GM23338 (cell line): Measurements from ENCODE around the gene SPTBN4. TPM values are rescaled to one million over a fixed set of nuclear protein-coding genes. Genes with fewer than 3 reads are reported as not detected.

ENCODE experiments used
- ATAC-seq: fragments of 200-7000 bp; cut with Tn5 transposase; 3 replicates; pipeline ENCODE4 v1.9.1; 2020
- DNase-seq: peaks from one replicate; pipeline ENCODE4 v3.0.0-alpha.2; 2015; ENCODE audit warnings: low spot score
- H2AFZ ChIP-seq: fragments of 200-600 bp; sonication (generic); 2 replicates; pipeline ENCODE4 v1.8.0; 2016; ENCODE audit warnings: antibody characterized with exemption, mild to moderate bottlenecking, moderate library complexity
- H3F3A ChIP-seq: fragments of 200-600 bp; sonication (generic); replicated peaks from 2 replicates; pipeline ENCODE4 v1.8.0; 2017; ENCODE audit warnings: antibody characterized with exemption, mixed run types, low read depth
- H3K27ac ChIP-seq: fragments of 200-600 bp; sonication (generic); 2 replicates; pipeline ENCODE4 v1.6.1; 2016; ENCODE audit warnings: low read depth
- H3K27me3 ChIP-seq: fragments of 200-600 bp; sonication (generic); 2 replicates; pipeline ENCODE4 v1.8.0; 2016; ENCODE audit warnings: mild to moderate bottlenecking, mixed run types, moderate library complexity; ENCODE audit not compliant: insufficient read depth
- H3K36me3 ChIP-seq: fragments of 200-600 bp; sonication (generic); 2 replicates; pipeline ENCODE4 v1.8.0; 2016; ENCODE audit warnings: mild to moderate bottlenecking; ENCODE audit not compliant: insufficient read depth
- H3K4me1 ChIP-seq: fragments of 200-600 bp; sonication (generic); 2 replicates; pipeline ENCODE4 v1.8.0; 2016; ENCODE audit warnings: mild to moderate bottlenecking, moderate library complexity; ENCODE audit not compliant: insufficient read depth
- H3K4me2 ChIP-seq: fragments of 200-600 bp; sonication (generic); 2 replicates; pipeline ENCODE4 v1.7.1; 2017; ENCODE audit warnings: mixed run types
- H3K4me3 ChIP-seq: fragments of 200-600 bp; sonication (generic); 2 replicates; pipeline ENCODE4 v1.6.1; 2016; ENCODE audit warnings: mixed run types
- H3K79me2 ChIP-seq: fragments of 200-600 bp; sonication (generic); replicated peaks from 2 replicates; pipeline ENCODE4 v1.8.0; 2017; ENCODE audit warnings: mild to moderate bottlenecking; ENCODE audit not compliant: insufficient read depth
- H3K9me2 ChIP-seq: fragments of 200-600 bp; sonication (generic); 2 replicates; pipeline ENCODE4 v1.8.0; 2017; ENCODE audit not compliant: insufficient read depth
- H4K20me1 ChIP-seq: fragments of 200-600 bp; sonication (generic); replicated peaks from 2 replicates; pipeline ENCODE4 v1.8.0; 2017; ENCODE audit warnings: mild to moderate bottlenecking; ENCODE audit not compliant: insufficient read depth
- H3K27ac Mint-ChIP-seq: 2 replicates; pipeline ENCODE4 v1.8.0; 2020; ENCODE audit warnings: inconsistent platforms, mild to moderate bottlenecking, moderate library complexity, mixed read lengths
- H3K27me3 Mint-ChIP-seq: 3 replicates; pipeline ENCODE4 v1.8.0; 2022; ENCODE audit warnings: low read depth, mild to moderate bottlenecking, moderate library complexity, mixed read lengths, inconsistent platforms; ENCODE audit not compliant: insufficient read depth, poor library complexity
- H3K36me3 Mint-ChIP-seq: 3 replicates; pipeline ENCODE4 v1.8.0; 2021; ENCODE audit warnings: low read depth, mild to moderate bottlenecking, inconsistent platforms, moderate library complexity, mixed read lengths
- H3K4me1 Mint-ChIP-seq: 3 replicates; pipeline ENCODE4 v1.8.0; 2020; ENCODE audit warnings: mild to moderate bottlenecking, inconsistent platforms, mixed read lengths
- H3K4me3 Mint-ChIP-seq: 3 replicates; pipeline ENCODE4 v1.8.0; 2021; ENCODE audit warnings: moderate library complexity, mild to moderate bottlenecking, inconsistent platforms, mixed read lengths
- H3K9me3 Mint-ChIP-seq: 3 replicates; pipeline ENCODE4 v1.8.0; 2020; ENCODE audit warnings: moderate library complexity, mild to moderate bottlenecking, inconsistent platforms, mixed read lengths
- CREB1 ChIP-seq: fragments of 250-450 bp; sonication (Bioruptor Pico); IDR thresholded peaks from 2 replicates; pipeline ENCODE4 v1.5.0; 2020; ENCODE audit warnings: low read depth, mild to moderate bottlenecking, moderate library complexity
- EZH2 ChIP-seq: fragments of 200-600 bp; sonication (generic); IDR thresholded peaks from one replicate; pipeline ENCODE4 v1.8.0; 2017; ENCODE audit warnings: antibody characterized with exemption, mild to moderate bottlenecking, low read depth; ENCODE audit not compliant: unreplicated experiment
- EZH2phosphoT487 ChIP-seq: fragments of 200-600 bp; sonication (generic); IDR thresholded peaks from one replicate; pipeline ENCODE4 v1.8.1; 2018; ENCODE audit warnings: antibody characterized with exemption; ENCODE audit not compliant: unreplicated experiment
- JUNB ChIP-seq: IDR thresholded peaks from one replicate; pipeline ENCODE4 v1.6.1; 2016; ENCODE audit warnings: antibody characterized with exemption; ENCODE audit not compliant: unreplicated experiment
- NANOG ChIP-seq: IDR thresholded peaks from 2 replicates; pipeline ENCODE4 v1.6.1; 2016; ENCODE audit warnings: antibody characterized with exemption, borderline replicate concordance
- REST ChIP-seq: IDR thresholded peaks from one replicate; pipeline ENCODE4 v1.6.1; 2018; ENCODE audit warnings: antibody characterized with exemption; ENCODE audit not compliant: unreplicated experiment
- STAT1 ChIP-seq: IDR thresholded peaks from one replicate; pipeline ENCODE4 v1.6.1; 2016; ENCODE audit warnings: antibody characterized with exemption; ENCODE audit not compliant: unreplicated experiment
- ZNF114 ChIP-seq: fragments of 250-450 bp; sonication (Bioruptor Pico); IDR thresholded peaks from 2 replicates; pipeline ENCODE4 v1.5.0; 2020; ENCODE audit warnings: mild to moderate bottlenecking, moderate library complexity
- ZNF331 ChIP-seq: fragments of 250-450 bp; sonication (Bioruptor Pico); IDR thresholded peaks from 2 replicates; pipeline ENCODE4 v1.5.0; 2020; ENCODE audit warnings: low read depth, mild to moderate bottlenecking, moderate library complexity
- polyA plus RNA-seq: library from polyadenylated mRNA; unstranded; fragments of >200 nt; fragmentation: Nextera tagmentation; extraction: Ambion mirVana; gene quantifications from 2 replicates; pipeline ENCODE4 v1.2.1, GENCODE V29; 2016
- total RNA-seq: library from RNA; depleted of rRNA; stranded (reverse); fragments of >200 nt; shearing (Covaris generic); gene quantifications from 2 replicates; pipeline ENCODE4 v1.2.3, GENCODE V29; 2014
- TF ChIP-seq, protein P1 (sequence below), 2 experiments: fragments of 200-600 bp in 1 of 2; sonication (generic) in 1 of 2; conservative IDR thresholded peaks; 2 replicates each; pipeline versions ENCODE4 v1.5.1 to v1.6.1; 2016 to 2017; ENCODE audit warnings: antibody characterized with exemption in 2 of 2, low read depth in 2 of 2, mild to moderate bottlenecking in 2 of 2, moderate library complexity in 1 of 2

The SPTBN4 gene
- total and polyA plus RNA-seq, 2 experiments from 2014 or later = 1.6 to 2.3 TPM

GRCh38 chr19:40445780-40446262 lies 21.0 kb upstream of the SPTBN4 start:
- H3K4me3 Mint-ChIP-seq = peak overlapping the region; percentile 57; the same call in 2 of the 3 replicates
- Histone ChIP-seq H4K20me1 (peaks cover 8% of the 10 kb centered on the region; the same call in 1 of the 2 replicates), H3K4me3 (no peak overlapping the region), H3K79me2 (peaks cover 24% of the 10 kb centered on the region), H3K9me2 (no peaks in the 10 kb centered on the region), H3K27me3 (no peaks in the 10 kb centered on the region), H2AFZ (no peak overlapping the region), H3K27ac (peak overlapping the region; percentile 92; the same call in 1 of the 2 replicates), H3K4me2 (peak overlapping the region; percentile 86), H3F3A (peaks cover 16% of the 10 kb centered on the region), H3K4me1 (peaks cover 14% of the 10 kb centered on the region), H3K36me3 (peaks cover 11% of the 10 kb centered on the region; the same call in 1 of the 2 replicates)
- H3K27me3 Mint-ChIP-seq = peaks cover 13% of the 10 kb centered on the region
- TF ChIP-seq EZH2 (no peak), REST (no peak), ZNF114 (CRISPR knock-in tag) (no peak), CREB1 (CRISPR knock-in tag) (no peak), EZH2phosphoT487 (no peak), NANOG (no peak), JUNB (no peak), ZNF331 (no peak)
- TF ChIP-seq, protein P1, sequence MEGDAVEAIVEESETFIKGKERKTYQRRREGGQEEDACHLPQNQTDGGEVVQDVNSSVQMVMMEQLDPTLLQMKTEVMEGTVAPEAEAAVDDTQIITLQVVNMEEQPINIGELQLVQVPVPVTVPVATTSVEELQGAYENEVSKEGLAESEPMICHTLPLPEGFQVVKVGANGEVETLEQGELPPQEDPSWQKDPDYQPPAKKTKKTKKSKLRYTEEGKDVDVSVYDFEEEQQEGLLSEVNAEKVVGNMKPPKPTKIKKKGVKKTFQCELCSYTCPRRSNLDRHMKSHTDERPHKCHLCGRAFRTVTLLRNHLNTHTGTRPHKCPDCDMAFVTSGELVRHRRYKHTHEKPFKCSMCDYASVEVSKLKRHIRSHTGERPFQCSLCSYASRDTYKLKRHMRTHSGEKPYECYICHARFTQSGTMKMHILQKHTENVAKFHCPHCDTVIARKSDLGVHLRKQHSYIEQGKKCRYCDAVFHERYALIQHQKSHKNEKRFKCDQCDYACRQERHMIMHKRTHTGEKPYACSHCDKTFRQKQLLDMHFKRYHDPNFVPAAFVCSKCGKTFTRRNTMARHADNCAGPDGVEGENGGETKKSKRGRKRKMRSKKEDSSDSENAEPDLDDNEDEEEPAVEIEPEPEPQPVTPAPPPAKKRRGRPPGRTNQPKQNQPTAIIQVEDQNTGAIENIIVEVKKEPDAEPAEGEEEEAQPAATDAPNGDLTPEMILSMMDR (conservative IDR thresholded peaks at IDR 0.05; ENCODE audit: low read depth in 2 of 2) = no peak
- H3K9me3 Mint-ChIP-seq = peaks cover 3% of the 10 kb centered on the region; the same call in 2 of the 3 replicates
- DNase-seq = peak; percentile 81
- H3K36me3 Mint-ChIP-seq = peaks cover 24% of the 10 kb centered on the region
- peak; percentile 1; the same call in 2 of the 3 replicates for ATAC-seq
- peaks cover 30% of the 10 kb centered on the region for H3K4me1 Mint-ChIP-seq
- peak overlapping the region; percentile 92 for H3K27ac Mint-ChIP-seq

GRCh38 chr19:40446263-40446784 lies 20.5 kb upstream of the SPTBN4 start:
- Histone ChIP-seq H3K4me3 (no peak overlapping the region), H3K9me2 (no peaks in the 10 kb centered on the region), H3K27me3 (no peaks in the 10 kb centered on the region), H4K20me1 (peaks cover 8% of the 10 kb centered on the region; the same call in 1 of the 2 replicates), H3K4me1 (peaks cover 18% of the 10 kb centered on the region), H2AFZ (no peak overlapping the region), H3K4me2 (no peak overlapping the region), H3K79me2 (peaks cover 19% of the 10 kb centered on the region), H3F3A (peaks cover 13% of the 10 kb centered on the region), H3K36me3 (peaks cover 7% of the 10 kb centered on the region; the same call in 1 of the 2 replicates), H3K27ac (peak overlapping the region; percentile 7; the same call in 1 of the 2 replicates)
- Mint-ChIP-seq H3K36me3 (peaks cover 19% of the 10 kb centered on the region), H3K27me3 (peaks cover 13% of the 10 kb centered on the region), H3K27ac (peak overlapping the region; percentile 92), H3K4me1 (peaks cover 32% of the 10 kb centered on the region), H3K4me3 (peak overlapping the region; percentile 44; the same call in 1 of the 3 replicates), H3K9me3 (peaks cover 3% of the 10 kb centered on the region; the same call in 2 of the 3 replicates)
- DNase-seq (no peak), ATAC-seq (no peak)
- TF ChIP-seq JUNB = no peak
- no peak for TF ChIP-seq STAT1
